ENCODE measurements around the gene DHRS2.
A peak's percentile ranks its signal among the peaks of the same experiment; 100 is the strongest.
"Not testable (repeated sequence)": the region's sequence is repeated elsewhere in the genome, so short reads cannot be mapped to it uniquely, and the experiment has no call there.

Gene DHRS2

GRCh38 chr14:23630687-23631086 lies 5.5 kb upstream of the DHRS2 start:
- DNase-seq (ENCODE audit: insufficient read length, low spot score), result no peak
- TF ChIP-seq SPI1 (IDR thresholded peaks at IDR 0.05; ENCODE audit: low read depth, low read length) (no peak), POLR2A (IDR thresholded peaks at IDR 0.05; ENCODE audit: low read depth, low read length) (no peak), TAF1 (IDR thresholded peaks at IDR 0.05; ENCODE audit: low read depth, low read length) (no peak), POU2F2 (IDR thresholded peaks at IDR 0.05; ENCODE audit: low read depth, low read length) (no peak), PAX5 (IDR thresholded peaks at IDR 0.05; ENCODE audit: insufficient read depth, low read length, severe bottlenecking) (no peak), POLR2AphosphoS5 (IDR thresholded peaks at IDR 0.05; ENCODE audit: low read depth, low read length) (no peak)
- FAIRE-seq, result no peak

GRCh38 chr14:23631234-23631633 lies 4.9 kb upstream of the DHRS2 start:
- FAIRE-seq (no peak), DNase-seq (ENCODE audit: insufficient read length, low spot score) (no peak)
- TF ChIP-seq POLR2AphosphoS5 (IDR thresholded peaks at IDR 0.05; ENCODE audit: low read depth, low read length) (no peak), POU2F2 (IDR thresholded peaks at IDR 0.05; ENCODE audit: low read depth, low read length) (no peak), POLR2A (IDR thresholded peaks at IDR 0.05; ENCODE audit: low read depth, low read length) (no peak), TAF1 (IDR thresholded peaks at IDR 0.05; ENCODE audit: low read depth, low read length) (no peak), SPI1 (IDR thresholded peaks at IDR 0.05; ENCODE audit: low read depth, low read length) (no peak), PAX5 (IDR thresholded peaks at IDR 0.05; ENCODE audit: insufficient read depth, low read length, severe bottlenecking) (no peak)

GRCh38 chr14:23631702-23632460 lies 4.3 kb upstream of the DHRS2 start:
- FAIRE-seq, result peak; percentile 71
- TF ChIP-seq POU2F2 (IDR thresholded peaks at IDR 0.05; ENCODE audit: low read depth, low read length) (no peak), PAX5 (IDR thresholded peaks at IDR 0.05; ENCODE audit: insufficient read depth, low read length, severe bottlenecking) (no peak), POLR2AphosphoS5 (IDR thresholded peaks at IDR 0.05; ENCODE audit: low read depth, low read length) (no peak), POLR2A (IDR thresholded peaks at IDR 0.05; ENCODE audit: low read depth, low read length) (no peak)
- DNase-seq (ENCODE audit: insufficient read length, low spot score), result peak; percentile 66

- no peak for FAIRE-seq
- no peak for DNase-seq (ENCODE audit: insufficient read length, low spot score)
- TF ChIP-seq POU2F2 (IDR thresholded peaks at IDR 0.05; ENCODE audit: low read depth, low read length), result no peak
- TF ChIP-seq PAX5 (IDR thresholded peaks at IDR 0.05; ENCODE audit: insufficient read depth, low read length, severe bottlenecking), result no peak
- no peak for TF ChIP-seq SPI1 (IDR thresholded peaks at IDR 0.05; ENCODE audit: low read depth, low read length)
- TF ChIP-seq POLR2A (IDR thresholded peaks at IDR 0.05; ENCODE audit: low read depth, low read length), result no peak
- TF ChIP-seq POLR2AphosphoS5 (IDR thresholded peaks at IDR 0.05; ENCODE audit: low read depth, low read length), result no peak
- TF ChIP-seq TAF1 (IDR thresholded peaks at IDR 0.05; ENCODE audit: low read depth, low read length), result no peak
Measured at GRCh38 chr14:23632461-23633159, 3.6 kb upstream of the DHRS2 start.

GRCh38 chr14:23633160-23633701 lies 2.9 kb upstream of the DHRS2 start:
- no peak for DNase-seq (ENCODE audit: insufficient read length, low spot score)
- no peak for FAIRE-seq
- TF ChIP-seq PAX5 (IDR thresholded peaks at IDR 0.05; ENCODE audit: insufficient read depth, low read length, severe bottlenecking) (no peak), TAF1 (IDR thresholded peaks at IDR 0.05; ENCODE audit: low read depth, low read length) (no peak)

- TF ChIP-seq SPI1 (IDR thresholded peaks at IDR 0.05; ENCODE audit: low read depth, low read length), result peak; percentile 76
- not testable (repeated sequence) for DNase-seq (ENCODE audit: insufficient read length, low spot score); FAIRE-seq
Measured at GRCh38 chr14:23634698-23635412, 1.3 kb upstream of the DHRS2 start.

- not testable (repeated sequence) for DNase-seq (ENCODE audit: insufficient read length, low spot score); FAIRE-seq
Measured at GRCh38 chr14:23637312-23637654, 1.1 kb downstream of the DHRS2 start.

- FAIRE-seq; DNase-seq (ENCODE audit: insufficient read length, low spot score): not testable (repeated sequence)
Measured at GRCh38 chr14:23637655-23638413, 1.7 kb downstream of the DHRS2 start.

- TF ChIP-seq PAX5 (IDR thresholded peaks at IDR 0.05; ENCODE audit: insufficient read depth, low read length, severe bottlenecking), result no peak
- TF ChIP-seq SPI1 (IDR thresholded peaks at IDR 0.05; ENCODE audit: low read depth, low read length), result no peak
- no peak for TF ChIP-seq POLR2AphosphoS5 (IDR thresholded peaks at IDR 0.05; ENCODE audit: low read depth, low read length)
- TF ChIP-seq POU2F2 (IDR thresholded peaks at IDR 0.05; ENCODE audit: low read depth, low read length), result no peak
- TF ChIP-seq TAF1 (IDR thresholded peaks at IDR 0.05; ENCODE audit: low read depth, low read length), result no peak
- TF ChIP-seq POLR2A (IDR thresholded peaks at IDR 0.05; ENCODE audit: low read depth, low read length), result no peak
- FAIRE-seq, result no peak
- no peak for DNase-seq (ENCODE audit: insufficient read length, low spot score)
Measured at GRCh38 chr14:23638414-23639047, 2.4 kb downstream of the DHRS2 start.
